Measurements from ENCODE around the gene RPS17.
"Not testable (repeated sequence)": the region's sequence is repeated elsewhere in the genome, so short reads cannot be mapped to it uniquely, and the experiment has no call there.

DNA sequence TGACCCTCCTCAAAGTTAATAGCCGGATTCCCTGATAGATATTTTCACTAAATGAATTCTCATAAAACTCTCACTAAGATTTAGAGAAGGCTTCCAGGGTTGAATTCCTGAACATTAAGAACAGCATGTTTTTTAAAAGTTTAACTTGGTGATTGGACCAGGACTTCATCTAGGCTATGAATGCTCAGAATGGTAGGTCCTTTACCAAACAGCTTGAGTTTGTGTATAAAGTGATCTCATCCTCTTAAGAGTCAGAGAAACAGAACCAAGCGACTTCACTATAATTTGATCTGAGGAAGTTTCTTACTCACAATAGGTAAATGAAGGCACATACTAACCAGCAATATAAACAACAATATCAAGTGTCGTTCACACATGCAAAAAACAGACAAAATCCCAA, 36.2 kb downstream of the RPS17 start:
- TF ChIP-seq POLR2A, POLR2AphosphoS5 (IDR thresholded peaks at IDR 0.05): not testable (repeated sequence)
- TF ChIP-seq, protein P1, sequence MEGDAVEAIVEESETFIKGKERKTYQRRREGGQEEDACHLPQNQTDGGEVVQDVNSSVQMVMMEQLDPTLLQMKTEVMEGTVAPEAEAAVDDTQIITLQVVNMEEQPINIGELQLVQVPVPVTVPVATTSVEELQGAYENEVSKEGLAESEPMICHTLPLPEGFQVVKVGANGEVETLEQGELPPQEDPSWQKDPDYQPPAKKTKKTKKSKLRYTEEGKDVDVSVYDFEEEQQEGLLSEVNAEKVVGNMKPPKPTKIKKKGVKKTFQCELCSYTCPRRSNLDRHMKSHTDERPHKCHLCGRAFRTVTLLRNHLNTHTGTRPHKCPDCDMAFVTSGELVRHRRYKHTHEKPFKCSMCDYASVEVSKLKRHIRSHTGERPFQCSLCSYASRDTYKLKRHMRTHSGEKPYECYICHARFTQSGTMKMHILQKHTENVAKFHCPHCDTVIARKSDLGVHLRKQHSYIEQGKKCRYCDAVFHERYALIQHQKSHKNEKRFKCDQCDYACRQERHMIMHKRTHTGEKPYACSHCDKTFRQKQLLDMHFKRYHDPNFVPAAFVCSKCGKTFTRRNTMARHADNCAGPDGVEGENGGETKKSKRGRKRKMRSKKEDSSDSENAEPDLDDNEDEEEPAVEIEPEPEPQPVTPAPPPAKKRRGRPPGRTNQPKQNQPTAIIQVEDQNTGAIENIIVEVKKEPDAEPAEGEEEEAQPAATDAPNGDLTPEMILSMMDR (IDR thresholded peaks at IDR 0.05), result not testable (repeated sequence)

All from gastroesophageal sphincter (tissue), 3 donors.